HEK293 (cell line): ENCODE results near the gene SAMD14.
A peak's percentile ranks its signal among the peaks of the same experiment; 100 is the strongest.

ENCODE experiments used
- CTCF ChIA-PET: fragments of 350-600 bp; formaldehyde crosslinking; extraction: SDS; loops from one replicate; lab custom pipeline; 2021; ENCODE audit warnings: antibody characterized with exemption; lab: Yijun Ruan, JAX
- POLR2A ChIA-PET: fragments of 300-600 bp; formaldehyde crosslinking; extraction: SDS; loops from one replicate; lab custom pipeline; 2020; ENCODE audit warnings: antibody characterized with exemption, inconsistent platforms; lab: Yijun Ruan, JAX
- H3K27ac ChIP-seq: fragments of 200-500 bp; sonication (Bioruptor generic); 2 replicates; pipeline ENCODE4 v1.5.1; 2014; ENCODE audit warnings: low read depth, low read length, control low read depth, inconsistent platforms; ENCODE audit errors: extremely low read depth
- H3K36me3 ChIP-seq, 2 experiments: fragments of 200-500 bp in 1 of 2; sonication (Bioruptor generic) in 1 of 2; 1 replicate in 1 of 2; 2 replicates in 1 of 2; pipeline ENCODE4 v1.5.1; 2014 to 2017; ENCODE audit warnings: inconsistent platforms in 2 of 2, low read length in 2 of 2; ENCODE audit not compliant: control insufficient read depth in 2 of 2, insufficient read depth in 1 of 2
- H3K4me1 ChIP-seq: fragments of 200-500 bp; sonication (Bioruptor generic); 2 replicates; pipeline ENCODE4 v1.5.1; 2014; ENCODE audit warnings: mild to moderate bottlenecking, low read length, inconsistent platforms; ENCODE audit not compliant: control insufficient read depth, insufficient read depth
- H3K4me3 ChIP-seq: 2 replicates; pipeline ENCODE4 v1.5.1; 2011; ENCODE audit warnings: low read depth, mild to moderate bottlenecking, control low read depth, low read length, moderate library complexity
- H3K9me3 ChIP-seq: fragments of 200-500 bp; sonication (Bioruptor generic); 2 replicates; pipeline ENCODE4 v1.5.1; 2014; ENCODE audit warnings: low read depth, low read length, inconsistent platforms; ENCODE audit not compliant: control insufficient read depth, insufficient read depth
- BCL11A ChIP-seq: fragments of 450-650 bp; formaldehyde crosslinking; IDR thresholded peaks from 2 replicates; pipeline ENCODE4 v1.5.1; 2016; ENCODE audit warnings: low read depth, missing biosample characterization, missing genetic modification characterization
- BCL11B ChIP-seq: fragments of 450-650 bp; formaldehyde crosslinking; IDR thresholded peaks from 2 replicates; pipeline ENCODE4 v1.5.1; 2016; ENCODE audit warnings: low read depth, missing biosample characterization, missing genetic modification characterization
- GLI2 ChIP-seq: fragments of 450-650 bp; formaldehyde crosslinking; IDR thresholded peaks from 2 replicates; pipeline ENCODE4; 2017; ENCODE audit warnings: missing biosample characterization, missing genetic modification characterization, low read depth, borderline replicate concordance
- GLIS1 ChIP-seq: fragments of 450-650 bp; formaldehyde crosslinking; IDR thresholded peaks from 2 replicates; pipeline ENCODE4 v1.5.1; 2016; ENCODE audit warnings: missing biosample characterization, missing genetic modification characterization
- HOXC10 ChIP-seq: sonication (generic); formaldehyde crosslinking; IDR thresholded peaks from 2 replicates; pipeline ENCODE4 v1.8.1; 2023; ENCODE audit warnings: mild to moderate bottlenecking, missing genetic modification reagents
- KLF10 ChIP-seq: fragments of 450-650 bp; IDR thresholded peaks from 2 replicates; pipeline ENCODE4 v1.5.1; 2018; ENCODE audit warnings: missing biosample characterization, mild to moderate bottlenecking, missing genetic modification characterization
- ZBTB48 ChIP-seq: fragments of 450-650 bp; formaldehyde crosslinking; IDR thresholded peaks from 2 replicates; pipeline ENCODE4 v1.5.1; 2016; ENCODE audit warnings: missing biosample characterization, missing genetic modification characterization
- ZFP3 ChIP-seq: fragments of 450-650 bp; formaldehyde crosslinking; IDR thresholded peaks from 2 replicates; pipeline ENCODE4 v1.5.1; 2016; ENCODE audit warnings: low read depth, missing biosample characterization, missing genetic modification characterization
- ZIC2 ChIP-seq: fragments of 450-650 bp; formaldehyde crosslinking; IDR thresholded peaks from 2 replicates; pipeline ENCODE4 v1.5.1; 2016; ENCODE audit warnings: missing biosample characterization, missing genetic modification characterization
- ZNF354C ChIP-seq: fragments of 450-650 bp; formaldehyde crosslinking; IDR thresholded peaks from 2 replicates; pipeline ENCODE4 v1.5.1; 2016; ENCODE audit warnings: missing biosample characterization, missing genetic modification characterization, low read depth, borderline replicate concordance
- ZNF37A ChIP-seq: fragments of 450-650 bp; IDR thresholded peaks from 2 replicates; pipeline ENCODE4 v1.5.1; 2018; ENCODE audit warnings: missing biosample characterization, missing genetic modification characterization
- ZNF433 ChIP-seq: fragments of 450-650 bp; formaldehyde crosslinking; IDR thresholded peaks from 2 replicates; pipeline ENCODE4 v1.5.1; 2016; ENCODE audit warnings: missing biosample characterization, missing genetic modification characterization, low read depth
- ZNF488 ChIP-seq: fragments of 450-650 bp; formaldehyde crosslinking; IDR thresholded peaks from 2 replicates; pipeline ENCODE4 v1.5.1; 2016; ENCODE audit warnings: missing biosample characterization, missing genetic modification characterization
- ZNF514 ChIP-seq: fragments of 450-650 bp; formaldehyde crosslinking; IDR thresholded peaks from 2 replicates; pipeline ENCODE4 v1.5.1; 2016; ENCODE audit warnings: missing biosample characterization, missing genetic modification characterization
- ZNF571 ChIP-seq: fragments of 450-650 bp; formaldehyde crosslinking; IDR thresholded peaks from 2 replicates; pipeline ENCODE4 v1.5.0; 2017; ENCODE audit warnings: missing biosample characterization, missing genetic modification characterization
- ZNF624 ChIP-seq: fragments of 450-650 bp; formaldehyde crosslinking; IDR thresholded peaks from 2 replicates; pipeline ENCODE4 v1.5.1; 2017; ENCODE audit warnings: missing biosample characterization, missing genetic modification characterization
- ZNF664 ChIP-seq: fragments of 450-650 bp; formaldehyde crosslinking; IDR thresholded peaks from 2 replicates; pipeline ENCODE4 v1.5.1; 2016; ENCODE audit warnings: missing biosample characterization, missing genetic modification characterization
- ZNF692 ChIP-seq: fragments of 450-650 bp; formaldehyde crosslinking; IDR thresholded peaks from 2 replicates; pipeline ENCODE4 v1.5.1; 2016; ENCODE audit warnings: missing biosample characterization, missing genetic modification characterization
- ZSCAN30 ChIP-seq: fragments of 450-650 bp; IDR thresholded peaks from 2 replicates; pipeline ENCODE4 v1.5.1; 2018; ENCODE audit warnings: missing biosample characterization, mild to moderate bottlenecking, missing genetic modification characterization, moderate library complexity

Gene SAMD14

GRCh38 chr17:50114849-50115357, 15.1 kb downstream of the SAMD14 start (continued):
- no peak for TF ChIP-seq ZNF433 (tag by site-specific recombination)
- no peak for TF ChIP-seq ZNF571 (tag by site-specific recombination)
- no peak for TF ChIP-seq ZFP3 (tag by site-specific recombination)

- no peak overlapping the region for H3K4me3 ChIP-seq
- no peaks in the 10 kb centered on the region; the same call in 1 of the 2 replicates for H3K4me1 ChIP-seq
- ChIA-PET CTCF (interaction anchor here (0.6 to 5.2 kb wide), 35 partner anchors 9 to 321 kb away, joined by 3 to 51 read pairs (median 7); partner anchors contain the start of genes PDK2, PPP1R9B, SGCA and TMEM92), POLR2A (interaction anchor here (0.8 to 1.5 kb wide), 3 partner anchors 9 to 29 kb away, joined by 4 to 9 read pairs (median 8); no protein-coding TSS in a partner anchor)
- TF ChIP-seq ZSCAN30 (tag by site-specific recombination), result no peak
- H3K36me3 ChIP-seq, result peaks cover 0 to 20% of the 10 kb centered on the region in 2 experiments; a peak in 1 of 3 replicates
- no peak overlapping the region for H3K27ac ChIP-seq
- no peaks in the 10 kb centered on the region for H3K9me3 ChIP-seq
These were observed 15.6 kb downstream of the SAMD14 start for GRCh38 chr17:50114401-50114800.

GRCh38 chr17:50113624-50114320, 16.2 kb downstream of the SAMD14 start:
- POLR2A ChIA-PET, result interaction anchor here (0.8 to 1.5 kb wide), 4 partner anchors 10 to 29 kb away, joined by 3 to 9 read pairs (median 6); no protein-coding TSS in a partner anchor
- Histone ChIP-seq H3K4me1 (no peaks in the 10 kb centered on the region; the same call in 1 of the 2 replicates), H3K4me3 (no peak overlapping the region), H3K36me3 (peaks cover 0 to 26% of the 10 kb centered on the region in 2 experiments; a peak in 1 of 3 replicates), H3K9me3 (no peaks in the 10 kb centered on the region), H3K27ac (no peak overlapping the region)
- TF ChIP-seq GLIS1 (tag by site-specific recombination) (peak; percentile 17; the same call in 1 of the 2 replicates), ZNF624 (tag by site-specific recombination) (no peak), ZIC2 (peak; percentile 63), BCL11A (tag by site-specific recombination) (peak; percentile 95), BCL11B (peak; percentile 99), ZNF692 (tag by site-specific recombination) (no peak)
- CTCF ChIA-PET, result interaction anchor here (0.5 to 5.2 kb wide), 23 partner anchors 10 to 542 kb away, joined by 3 to 51 read pairs (median 7); partner anchors contain the start of genes PDK2 and TMEM92

GRCh38 chr17:50112694-50113093, 17.3 kb downstream of the SAMD14 start:
- TF ChIP-seq ZNF514 (tag by site-specific recombination), result no peak
- TF ChIP-seq ZNF354C (tag by site-specific recombination), result no peak
- no peak for TF ChIP-seq ZNF37A (tag by site-specific recombination)
- TF ChIP-seq HOXC10 (CRISPR knock-in tag), result no peak
- TF ChIP-seq ZBTB48 (tag by site-specific recombination), result no peak
- TF ChIP-seq ZNF488 (tag by site-specific recombination), result no peak
- TF ChIP-seq ZNF692 (tag by site-specific recombination), result no peak
- TF ChIP-seq GLI2, result no peak
- TF ChIP-seq ZNF664, result no peak
- no peak for TF ChIP-seq KLF10 (tag by site-specific recombination)
- ChIA-PET CTCF (interaction anchor here (0.6 to 5.2 kb wide), 9 partner anchors 11 to 159 kb away, joined by 3 to 51 read pairs (median 6); partner anchors contain the start of gene PDK2), POLR2A (interaction anchor here (1.2 to 1.9 kb wide), 5 partner anchors 10 to 87 kb away, joined by 3 to 6 read pairs (median 4); partner anchors contain the start of gene PDK2)
- H3K4me3 ChIP-seq, result no peak overlapping the region
- H3K27ac ChIP-seq, result no peak overlapping the region
- no peaks in the 10 kb centered on the region for H3K4me1 ChIP-seq
- H3K36me3 ChIP-seq, result peaks cover 0 to 37% of the 10 kb centered on the region in 2 experiments; a peak in 1 of 3 replicates
- no peaks in the 10 kb centered on the region for H3K9me3 ChIP-seq
